GM12865 (cell line): ENCODE data around the gene COL5A3.

ENCODE experiments used
- DNase-seq: peaks from one replicate; pipeline ENCODE4 v3.0.0; 2010; ENCODE audit warnings: low read depth
- H3K4me3 ChIP-seq: 2 replicates; pipeline ENCODE4 v1.5.1; 2011; ENCODE audit warnings: mild to moderate bottlenecking, low read depth, low read length, control low read depth
- CTCF ChIP-seq: IDR thresholded peaks from 2 replicates; pipeline ENCODE4 v1.5.1; 2011; ENCODE audit warnings: low read length, control low read depth, low read depth, inconsistent platforms; ENCODE audit not compliant: insufficient read depth; ENCODE audit errors: missing control alignments

Gene COL5A3

GRCh38 chr19:10006752-10007323 lies 3.5 kb downstream of the COL5A3 start:
- no peak for DNase-seq
- no peak for TF ChIP-seq CTCF
- H3K4me3 ChIP-seq = no peak overlapping the region

GRCh38 chr19:10006335-10006708 lies 4.0 kb downstream of the COL5A3 start:
- DNase-seq = peak; percentile 22
- no peak overlapping the region for H3K4me3 ChIP-seq
- no peak for TF ChIP-seq CTCF

- H3K4me3 ChIP-seq = no peak overlapping the region
- no peak for TF ChIP-seq CTCF
- no peak for DNase-seq
These were observed 4.5 kb downstream of the COL5A3 start for GRCh38 chr19:10005632-10006334.

GRCh38 chr19:10004617-10005016 lies 5.7 kb downstream of the COL5A3 start:
- no peak for DNase-seq
- no peak overlapping the region for H3K4me3 ChIP-seq
- no peak for TF ChIP-seq CTCF

- TF ChIP-seq CTCF = no peak
- H3K4me3 ChIP-seq = no peak overlapping the region
- DNase-seq = peak; percentile 36
These were observed 7.0 kb downstream of the COL5A3 start for GRCh38 chr19:10003271-10003670.

GRCh38 chr19:10001899-10002298 lies 8.4 kb downstream of the COL5A3 start:
- no peak for DNase-seq
- no peak overlapping the region for H3K4me3 ChIP-seq
- peak; percentile 34 for TF ChIP-seq CTCF

GRCh38 chr19:10000171-10000826 lies 10.0 kb downstream of the COL5A3 start:
- peak; percentile 84 for TF ChIP-seq CTCF

More at GRCh38 chr19:10000171-10000826, 10.0 kb downstream of the COL5A3 start:
- H3K4me3 ChIP-seq = no peak overlapping the region
- peak; percentile 73 for DNase-seq
